Measurements from ENCODE around the gene VTA1.

DNA sequence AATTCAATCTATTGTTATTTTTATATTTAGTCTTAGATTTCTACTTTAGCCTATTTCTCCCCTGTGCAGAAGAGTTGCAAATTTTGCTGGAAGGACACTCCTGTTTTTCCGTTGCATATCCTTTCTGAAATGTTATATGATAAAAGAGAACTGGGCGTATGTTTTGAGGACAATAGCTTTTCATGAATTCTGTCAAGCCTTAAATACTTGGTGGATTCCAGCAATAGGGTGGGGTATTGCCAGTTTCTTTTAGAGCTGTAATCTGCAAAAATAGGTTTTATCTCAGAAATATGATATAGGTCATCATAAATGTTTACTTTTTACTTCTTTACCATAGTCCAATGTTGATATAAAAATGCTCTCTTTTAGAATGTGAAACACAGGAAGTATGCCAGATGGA is 42.0 kb downstream of the VTA1 start:
- TF ChIP-seq, protein P1, sequence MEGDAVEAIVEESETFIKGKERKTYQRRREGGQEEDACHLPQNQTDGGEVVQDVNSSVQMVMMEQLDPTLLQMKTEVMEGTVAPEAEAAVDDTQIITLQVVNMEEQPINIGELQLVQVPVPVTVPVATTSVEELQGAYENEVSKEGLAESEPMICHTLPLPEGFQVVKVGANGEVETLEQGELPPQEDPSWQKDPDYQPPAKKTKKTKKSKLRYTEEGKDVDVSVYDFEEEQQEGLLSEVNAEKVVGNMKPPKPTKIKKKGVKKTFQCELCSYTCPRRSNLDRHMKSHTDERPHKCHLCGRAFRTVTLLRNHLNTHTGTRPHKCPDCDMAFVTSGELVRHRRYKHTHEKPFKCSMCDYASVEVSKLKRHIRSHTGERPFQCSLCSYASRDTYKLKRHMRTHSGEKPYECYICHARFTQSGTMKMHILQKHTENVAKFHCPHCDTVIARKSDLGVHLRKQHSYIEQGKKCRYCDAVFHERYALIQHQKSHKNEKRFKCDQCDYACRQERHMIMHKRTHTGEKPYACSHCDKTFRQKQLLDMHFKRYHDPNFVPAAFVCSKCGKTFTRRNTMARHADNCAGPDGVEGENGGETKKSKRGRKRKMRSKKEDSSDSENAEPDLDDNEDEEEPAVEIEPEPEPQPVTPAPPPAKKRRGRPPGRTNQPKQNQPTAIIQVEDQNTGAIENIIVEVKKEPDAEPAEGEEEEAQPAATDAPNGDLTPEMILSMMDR (IDR thresholded peaks at IDR 0.05 in 2 of 3, conservative IDR thresholded peaks at IDR 0.05 in 1 of 3; ENCODE audit: borderline replicate concordance in 1 of 3, insufficient read depth in 1 of 3, low read depth in 2 of 3, low read length in 2 of 3), result no peak
- no peak for TF ChIP-seq ZNF274 (IDR thresholded peaks at IDR 0.05; ENCODE audit: low read depth, low read length)
- TF ChIP-seq POLR2AphosphoS5 (IDR thresholded peaks at IDR 0.05; ENCODE audit: low read depth, low read length), result no peak
- TF ChIP-seq, protein P2, sequence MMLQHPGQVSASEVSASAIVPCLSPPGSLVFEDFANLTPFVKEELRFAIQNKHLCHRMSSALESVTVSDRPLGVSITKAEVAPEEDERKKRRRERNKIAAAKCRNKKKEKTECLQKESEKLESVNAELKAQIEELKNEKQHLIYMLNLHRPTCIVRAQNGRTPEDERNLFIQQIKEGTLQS (IDR thresholded peaks at IDR 0.05), result no peak
- no peak for TF ChIP-seq EZH2 (IDR thresholded peaks at IDR 0.05)
- TF ChIP-seq EGR1 (IDR thresholded peaks at IDR 0.05; ENCODE audit: low read depth), result no peak
- TF ChIP-seq POLR2A (IDR thresholded peaks at IDR 0.05; ENCODE audit: borderline replicate concordance, extremely low read depth, insufficient read depth, insufficient read length), result no peak
- no peak for TF ChIP-seq SRF (IDR thresholded peaks at IDR 0.05; ENCODE audit: low read depth)
- no peak for TF ChIP-seq TCF7L2 (IDR thresholded peaks at IDR 0.05; ENCODE audit: borderline replicate concordance, extremely low read depth, insufficient read depth, insufficient read length)

Data from HCT116 (cell line).